Neural cell (in vitro differentiated cells): ENCODE data around the gene LRBA. TPM values are rescaled to one million over a fixed set of nuclear protein-coding genes. Genes with fewer than 3 reads are reported as not detected.

Experiments used
- H2AFZ ChIP-seq: fragments of 200-600, 300-800 bp; sonication (generic), shearing (Covaris generic); 2 replicates; pipeline ENCODE4 v1.6.0; 2014; ENCODE audit warnings: low read depth, mild to moderate bottlenecking, antibody characterized with exemption, low read length, moderate library complexity
- H3F3A ChIP-seq: fragments of 200-600 bp; shearing (Covaris generic); 2 replicates; pipeline ENCODE4 v1.6.1; 2016; ENCODE audit warnings: mild to moderate bottlenecking, moderate library complexity, mixed read lengths, antibody characterized with exemption, low read length; ENCODE audit not compliant: insufficient read depth, poor library complexity, severe bottlenecking
- H3K27ac ChIP-seq: fragments of 200-600, 300-800 bp; sonication (generic), shearing (Covaris generic); 2 replicates; pipeline ENCODE4 v1.5.1; 2014; ENCODE audit warnings: mild to moderate bottlenecking, low read length, moderate library complexity
- H3K27me3 ChIP-seq: fragments of 300-800, 200-600 bp; sonication (generic), shearing (Covaris generic); 2 replicates; pipeline ENCODE4 v1.6.0; 2014; ENCODE audit warnings: mild to moderate bottlenecking, low read depth, low read length, moderate library complexity; ENCODE audit not compliant: insufficient read depth
- H3K36me3 ChIP-seq: fragments of 300-800, 200-600 bp; sonication (generic), shearing (Covaris generic); 2 replicates; pipeline ENCODE4 v1.5.1; 2014; ENCODE audit warnings: mild to moderate bottlenecking, antibody characterized with exemption, low read length, moderate library complexity; ENCODE audit not compliant: insufficient read depth
- H3K4me2 ChIP-seq: fragments of 300-800, 200-600 bp; sonication (generic), shearing (Covaris generic); 2 replicates; pipeline ENCODE4 v1.6.0; 2014; ENCODE audit warnings: mild to moderate bottlenecking, low read length
- H3K4me3 ChIP-seq: fragments of 300-800, 200-600 bp; sonication (generic), shearing (Covaris generic); 2 replicates; pipeline ENCODE4 v1.5.1; 2014; ENCODE audit warnings: mild to moderate bottlenecking, low read length, moderate library complexity
- H3K79me2 ChIP-seq: fragments of 200-600 bp; shearing (Covaris generic); replicated peaks from 2 replicates; pipeline ENCODE4 v1.6.0; 2014; ENCODE audit warnings: mild to moderate bottlenecking, low read length, moderate library complexity; ENCODE audit not compliant: insufficient read depth
- H3K9ac ChIP-seq: fragments of 300-800, 200-600 bp; sonication (generic), shearing (Covaris generic); 2 replicates; pipeline ENCODE4 v1.6.1; 2016; ENCODE audit warnings: mild to moderate bottlenecking, low read length, mixed read lengths
- H3K9me2 ChIP-seq: fragments of 200-600 bp; shearing (Covaris generic); 2 replicates; pipeline ENCODE4 v1.6.1; 2016; ENCODE audit warnings: mild to moderate bottlenecking, low read length, mixed read lengths; ENCODE audit not compliant: insufficient read depth
- H3K9me3 ChIP-seq: fragments of 200-600, 300-800 bp; sonication (generic), shearing (Covaris generic); 2 replicates; pipeline ENCODE4 v1.6.1; 2016; ENCODE audit warnings: mild to moderate bottlenecking, mixed run types, low read length, moderate library complexity, mixed read lengths
- H4K20me1 ChIP-seq: fragments of 200-600 bp; shearing (Covaris generic); 2 replicates; pipeline ENCODE4 v1.6.1; 2016; ENCODE audit warnings: mild to moderate bottlenecking, mixed run types; ENCODE audit not compliant: insufficient read depth
- EP300 ChIP-seq: fragments of 450-650 bp; conservative IDR thresholded peaks from 2 replicates; pipeline ENCODE4 v1.6.1; 2014; ENCODE audit warnings: antibody characterized with exemption, mild to moderate bottlenecking, moderate library complexity; ENCODE audit not compliant: poor library complexity, severe bottlenecking
- EZH2 ChIP-seq: fragments of 200-600, 300-800 bp; shearing (Covaris generic), sonication (generic); IDR thresholded peaks from 2 replicates; pipeline ENCODE4 v1.6.1; 2014; ENCODE audit warnings: antibody characterized with exemption, low read length, borderline replicate concordance, mild to moderate bottlenecking; ENCODE audit not compliant: insufficient read depth, poor library complexity, severe bottlenecking
- MXI1 ChIP-seq: fragments of 450-650 bp; conservative IDR thresholded peaks from 2 replicates; pipeline ENCODE4 v1.6.1; 2014; ENCODE audit warnings: antibody characterized with exemption, mild to moderate bottlenecking; ENCODE audit not compliant: poor library complexity, severe bottlenecking
- POLR2AphosphoS5 ChIP-seq: IDR thresholded peaks from 2 replicates; pipeline ENCODE4 v1.6.1; 2012
- RAD21 ChIP-seq: fragments of 450-650 bp; conservative IDR thresholded peaks from 2 replicates; pipeline ENCODE4 v1.6.1; 2014; ENCODE audit warnings: antibody characterized with exemption, mild to moderate bottlenecking, moderate library complexity
- SMC3 ChIP-seq: fragments of 450-650 bp; conservative IDR thresholded peaks from 2 replicates; pipeline ENCODE4 v1.6.1; 2014; ENCODE audit warnings: antibody characterized with exemption, mild to moderate bottlenecking, moderate library complexity; ENCODE audit not compliant: poor library complexity
- TAF1 ChIP-seq: IDR thresholded peaks from 2 replicates; pipeline ENCODE4 v1.6.1; 2012; ENCODE audit warnings: low read depth
- polyA plus RNA-seq: library from polyadenylated mRNA; depleted of rRNA; stranded (reverse); fragments of >200 nt; gene quantifications from 2 replicates; pipeline ENCODE4 v1.2.3, GENCODE V29; 2014
- TF ChIP-seq, protein P1 (sequence below): fragments of 450-650 bp; IDR thresholded peaks from 2 replicates; pipeline ENCODE4 v1.5.1; 2014; ENCODE audit warnings: antibody characterized with exemption, mild to moderate bottlenecking, moderate library complexity; ENCODE audit not compliant: poor library complexity, severe bottlenecking
- TF ChIP-seq, protein P2 (sequence below): IDR thresholded peaks from 2 replicates; pipeline ENCODE4 v1.6.1; 2012; ENCODE audit warnings: borderline replicate concordance

Gene LRBA
- polyA plus RNA-seq, 1 donor from 2014 or later, result 7.1 TPM

DNA sequence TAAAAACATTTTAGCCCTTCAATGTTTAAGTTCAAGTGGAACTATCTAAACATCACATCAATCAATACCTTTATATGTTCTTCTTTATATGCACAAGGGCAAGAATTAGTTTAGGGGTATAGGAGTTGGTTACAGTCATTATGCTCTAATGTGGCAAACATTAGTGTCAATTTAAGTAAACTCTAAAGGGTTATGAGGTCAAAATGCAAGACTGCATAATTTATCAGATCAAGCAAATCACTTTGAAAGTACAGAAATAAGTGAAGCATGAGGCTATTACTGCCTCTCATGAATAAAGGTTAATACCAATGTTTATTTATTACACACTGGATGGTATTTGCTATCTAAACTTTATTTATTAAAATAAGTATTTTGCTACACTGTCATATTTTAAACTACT, 373.5 kb downstream of the LRBA start:
- no peak overlapping the region for H3K27ac ChIP-seq
- no peak overlapping the region for H3K9ac ChIP-seq
- H4K20me1 ChIP-seq, result no peaks in the 10 kb centered on the region
- H3K9me3 ChIP-seq, result no peaks in the 10 kb centered on the region
- no peaks in the 10 kb centered on the region for H3K36me3 ChIP-seq
- no peak for TF ChIP-seq SMC3
- TF ChIP-seq POLR2AphosphoS5, result no peak
- no peak for TF ChIP-seq EP300
- TF ChIP-seq RAD21, result no peak
- no peak for TF ChIP-seq EZH2
- no peak for TF ChIP-seq MXI1
- TF ChIP-seq, protein P1, sequence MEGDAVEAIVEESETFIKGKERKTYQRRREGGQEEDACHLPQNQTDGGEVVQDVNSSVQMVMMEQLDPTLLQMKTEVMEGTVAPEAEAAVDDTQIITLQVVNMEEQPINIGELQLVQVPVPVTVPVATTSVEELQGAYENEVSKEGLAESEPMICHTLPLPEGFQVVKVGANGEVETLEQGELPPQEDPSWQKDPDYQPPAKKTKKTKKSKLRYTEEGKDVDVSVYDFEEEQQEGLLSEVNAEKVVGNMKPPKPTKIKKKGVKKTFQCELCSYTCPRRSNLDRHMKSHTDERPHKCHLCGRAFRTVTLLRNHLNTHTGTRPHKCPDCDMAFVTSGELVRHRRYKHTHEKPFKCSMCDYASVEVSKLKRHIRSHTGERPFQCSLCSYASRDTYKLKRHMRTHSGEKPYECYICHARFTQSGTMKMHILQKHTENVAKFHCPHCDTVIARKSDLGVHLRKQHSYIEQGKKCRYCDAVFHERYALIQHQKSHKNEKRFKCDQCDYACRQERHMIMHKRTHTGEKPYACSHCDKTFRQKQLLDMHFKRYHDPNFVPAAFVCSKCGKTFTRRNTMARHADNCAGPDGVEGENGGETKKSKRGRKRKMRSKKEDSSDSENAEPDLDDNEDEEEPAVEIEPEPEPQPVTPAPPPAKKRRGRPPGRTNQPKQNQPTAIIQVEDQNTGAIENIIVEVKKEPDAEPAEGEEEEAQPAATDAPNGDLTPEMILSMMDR, result no peak
- TF ChIP-seq TAF1, result no peak
- TF ChIP-seq, protein P2, sequence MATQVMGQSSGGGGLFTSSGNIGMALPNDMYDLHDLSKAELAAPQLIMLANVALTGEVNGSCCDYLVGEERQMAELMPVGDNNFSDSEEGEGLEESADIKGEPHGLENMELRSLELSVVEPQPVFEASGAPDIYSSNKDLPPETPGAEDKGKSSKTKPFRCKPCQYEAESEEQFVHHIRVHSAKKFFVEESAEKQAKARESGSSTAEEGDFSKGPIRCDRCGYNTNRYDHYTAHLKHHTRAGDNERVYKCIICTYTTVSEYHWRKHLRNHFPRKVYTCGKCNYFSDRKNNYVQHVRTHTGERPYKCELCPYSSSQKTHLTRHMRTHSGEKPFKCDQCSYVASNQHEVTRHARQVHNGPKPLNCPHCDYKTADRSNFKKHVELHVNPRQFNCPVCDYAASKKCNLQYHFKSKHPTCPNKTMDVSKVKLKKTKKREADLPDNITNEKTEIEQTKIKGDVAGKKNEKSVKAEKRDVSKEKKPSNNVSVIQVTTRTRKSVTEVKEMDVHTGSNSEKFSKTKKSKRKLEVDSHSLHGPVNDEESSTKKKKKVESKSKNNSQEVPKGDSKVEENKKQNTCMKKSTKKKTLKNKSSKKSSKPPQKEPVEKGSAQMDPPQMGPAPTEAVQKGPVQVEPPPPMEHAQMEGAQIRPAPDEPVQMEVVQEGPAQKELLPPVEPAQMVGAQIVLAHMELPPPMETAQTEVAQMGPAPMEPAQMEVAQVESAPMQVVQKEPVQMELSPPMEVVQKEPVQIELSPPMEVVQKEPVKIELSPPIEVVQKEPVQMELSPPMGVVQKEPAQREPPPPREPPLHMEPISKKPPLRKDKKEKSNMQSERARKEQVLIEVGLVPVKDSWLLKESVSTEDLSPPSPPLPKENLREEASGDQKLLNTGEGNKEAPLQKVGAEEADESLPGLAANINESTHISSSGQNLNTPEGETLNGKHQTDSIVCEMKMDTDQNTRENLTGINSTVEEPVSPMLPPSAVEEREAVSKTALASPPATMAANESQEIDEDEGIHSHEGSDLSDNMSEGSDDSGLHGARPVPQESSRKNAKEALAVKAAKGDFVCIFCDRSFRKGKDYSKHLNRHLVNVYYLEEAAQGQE, result no peak
- H3K27me3 ChIP-seq, result no peaks in the 10 kb centered on the region
- no peak overlapping the region for H3K4me3 ChIP-seq
- H2AFZ ChIP-seq, result no peak overlapping the region
- H3F3A ChIP-seq, result no peaks in the 10 kb centered on the region
- H3K4me2 ChIP-seq, result no peak overlapping the region
- no peaks in the 10 kb centered on the region for H3K79me2 ChIP-seq
- no peaks in the 10 kb centered on the region for H3K9me2 ChIP-seq

DNA sequence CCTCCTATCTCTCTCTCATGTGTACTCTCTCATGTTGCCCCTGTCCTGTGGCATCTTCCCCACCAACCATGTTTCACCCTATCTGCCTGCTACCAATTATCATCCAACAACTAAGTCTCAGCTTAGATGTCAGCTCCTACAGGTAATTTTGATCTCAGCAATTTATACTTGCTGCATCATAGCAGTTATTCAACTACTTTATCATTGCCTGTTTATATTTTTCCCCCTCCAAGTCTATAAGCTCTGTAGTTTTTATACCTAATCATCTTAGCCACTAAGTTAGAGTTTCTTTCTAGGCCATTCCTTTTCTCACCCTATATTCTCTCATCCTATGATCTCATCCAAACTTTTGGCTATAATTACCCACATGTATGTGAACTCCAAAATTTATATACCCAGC, 382.4 kb downstream of the LRBA start:
- H3K79me2 ChIP-seq, result no peaks in the 10 kb centered on the region
- H3K4me3 ChIP-seq, result no peak overlapping the region
- no peaks in the 10 kb centered on the region for H3F3A ChIP-seq
- no peaks in the 10 kb centered on the region for H3K9me2 ChIP-seq
- H3K9me3 ChIP-seq, result no peaks in the 10 kb centered on the region
- no peaks in the 10 kb centered on the region for H3K27me3 ChIP-seq
- no peaks in the 10 kb centered on the region for H4K20me1 ChIP-seq
- no peak overlapping the region for H2AFZ ChIP-seq
- no peaks in the 10 kb centered on the region for H3K36me3 ChIP-seq
- no peak overlapping the region for H3K4me2 ChIP-seq
- TF ChIP-seq EP300, result no peak
- no peak for TF ChIP-seq EZH2
- TF ChIP-seq, protein P1, result no peak
- no peak for TF ChIP-seq MXI1
- no peak for TF ChIP-seq RAD21
- no peak for TF ChIP-seq TAF1
- TF ChIP-seq, protein P2, result no peak
- no peak for TF ChIP-seq POLR2AphosphoS5
- no peak for TF ChIP-seq SMC3
- H3K27ac ChIP-seq, result no peak overlapping the region
- no peak overlapping the region for H3K9ac ChIP-seq
